Heart left ventricle (tissue), 13 donors: ENCODE measurements around the gene XYLT1.

ENCODE experiments used
- CTCF ChIP-seq, 12 donors: fragments of 200-600 bp; sonication (generic) in 4 of 12; IDR thresholded peaks; one replicate each; pipeline versions ENCODE4 v1.5.0 to v1.8.0; 2018 to 2022; ENCODE audit warnings: antibody characterized with exemption in 12 of 12, mild to moderate bottlenecking in 5 of 12
- POLR2A ChIP-seq, 2 donors: fragments of 450-650 bp; IDR thresholded peaks; one replicate each; pipeline ENCODE4 v1.6.1; 2017; ENCODE audit warnings: antibody characterized with exemption in 2 of 2, mild to moderate bottlenecking in 2 of 2, moderate library complexity in 2 of 2
- donor health status: ischemic (EF 13 %, LVEDD 7.1; RV severe dilation, severe dysfunction).
- donor health status: DM: no; HTN: yes; CAD: no.
- donor health status: DM: no; HTN: no; CAD: no.
- donor health status: ischemic (EF 25% LVEDD 6.9; RV normal size, moderate dysfunction).
- donor health status: ischemic (EF 25% LVEDD 5.7; RV mildly dilated, moderate dysfunction).
- donor health status: ischemic (EF 35%, LVEDD 5.7; RV mildly dilated, moderate dysfunction).
- donor health status: nonischemic (EF 11% LVEDD 7.7; RV severe dilation, severe dysfunction).
- donor health status: DM: yes; HTN: yes; CAD: no.
- donor health status: PGD.
- donor health status: ischemic (EF 29% LVEDD 5.4; RV normal size, mild dysfunction).
- donor health status: nonischemic (EF 23%, LVEDD 6.1; RV moderate dilation, normal function).

DNA sequence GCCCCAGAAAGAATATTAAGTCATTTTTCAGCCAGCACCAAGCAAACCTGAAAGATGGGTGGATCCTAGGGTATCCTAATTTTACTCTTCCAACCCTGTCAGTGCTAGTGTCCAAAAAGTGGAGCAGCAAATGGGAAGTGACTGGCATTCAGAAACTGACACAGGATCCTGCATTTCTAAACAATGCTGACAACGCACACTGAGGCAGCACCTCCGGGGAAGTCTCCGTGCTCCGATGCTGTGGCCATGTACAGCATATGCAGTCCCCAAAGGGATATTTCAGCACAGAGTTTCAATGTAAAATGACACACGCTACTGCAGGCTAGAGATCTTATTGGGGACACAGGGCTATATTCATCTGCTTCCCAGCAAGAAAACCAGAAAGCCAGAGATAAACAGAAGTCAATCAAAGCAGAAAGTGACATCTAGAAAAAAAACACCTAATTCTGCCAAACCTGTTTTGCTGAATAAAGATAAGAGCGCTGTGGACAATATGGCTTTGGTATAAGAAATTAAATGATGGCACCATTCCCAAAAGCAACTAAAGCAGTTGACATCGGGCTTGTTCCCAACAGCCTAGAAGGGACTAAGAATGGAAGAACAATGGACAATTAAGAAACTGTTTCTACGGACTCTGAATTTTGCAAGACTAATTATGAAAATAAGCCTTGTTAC, 17.3 kb downstream of the XYLT1 start:
- TF ChIP-seq CTCF (IDR thresholded peaks at IDR 0.05) (no peak), POLR2A (IDR thresholded peaks at IDR 0.05) (no peak)
